ENCODE measurements around the gene RIPOR3. TPM values are rescaled to one million over a fixed set of nuclear protein-coding genes. Genes with fewer than 3 reads are reported as not detected.

The RIPOR3 gene
- polyA plus RNA-seq, 2 of the 4 experiments (the other 2 are of a cell fraction) = 0.03 to 0.06 TPM

- H3K4me3 ChIP-seq = no peak overlapping the region
- 34% methylated on average over 17 of the region's 17 CpGs for WGBS (ENCODE audit: missing lambda C conversion rate)
- peak overlapping the region in 1 of 2 experiments; percentile 43; a peak in 2 of 6 replicates for H3K27ac ChIP-seq
- H3K4me2 ChIP-seq = no peak overlapping the region
- DNase-seq (ENCODE audit: low read depth in 1 of 2, low spot score in 1 of 2) (peak; percentile 65 to 91), ATAC-seq (peak; percentile 82 to 89), FAIRE-seq (no peak)
- ChIA-PET CTCF (interaction anchor here (0.6 to 14.7 kb wide), 43 partner anchors 8 to 509 kb away, joined by 3 to 268 read pairs (median 4); partner anchors contain the start of gene CEBPB), POLR2A (no interaction called here)
- no peaks in the 10 kb centered on the region for H3K4me1 ChIP-seq
- no peak for TF ChIP-seq USF2 (IDR thresholded peaks at IDR 0.05)
- TF ChIP-seq RAD21 (conservative IDR thresholded peaks at IDR 0.05 in 1 of 2, IDR thresholded peaks at IDR 0.05 in 1 of 2) = peak; percentile 91 to 94
- peak; percentile 85 for TF ChIP-seq SMC3 (IDR thresholded peaks at IDR 0.05)
- TF ChIP-seq CTCF (IDR thresholded peaks at IDR 0.05) = peak; percentile 91
- H3K9me3 ChIP-seq = no peaks in the 10 kb centered on the region
Measured at GRCh38 chr20:50580016-50580747, 111.2 kb downstream of the RIPOR3 start.

- WGBS (ENCODE audit: missing lambda C conversion rate) = 84% methylated on average over 10 of the region's 10 CpGs
- TF ChIP-seq E2F6 (IDR thresholded peaks at IDR 0.05; ENCODE audit: borderline replicate concordance, low read depth) (no peak), RNF2 (IDR thresholded peaks at IDR 0.05; ENCODE audit: borderline replicate concordance, low read depth) (no peak), USF2 (IDR thresholded peaks at IDR 0.05) (no peak), ZSCAN20 (CRISPR knock-in tag; IDR thresholded peaks at IDR 0.05) (no peak), NPAS2 (CRISPR knock-in tag; IDR thresholded peaks at IDR 0.05; ENCODE audit: borderline replicate concordance) (no peak), POLR2AphosphoS2 (conservative IDR thresholded peaks at IDR 0.05; ENCODE audit: low read length) (no peak), TFCP2L1 (CRISPR knock-in tag; IDR thresholded peaks at IDR 0.05) (no peak), HDAC2 (IDR thresholded peaks at IDR 0.05) (no peak), EHF (CRISPR knock-in tag; IDR thresholded peaks at IDR 0.05) (no peak), JUNB (IDR thresholded peaks at IDR 0.05) (no peak), CTCF (IDR thresholded peaks at IDR 0.05) (no peak), REST (IDR thresholded peaks at IDR 0.05) (no peak), NR3C1 (IDR thresholded peaks at IDR 0.05) (no peak), JUN (IDR thresholded peaks at IDR 0.05) (no peak), ELK1 (IDR thresholded peaks at IDR 0.05; ENCODE audit: low read depth, low read length) (no peak)
- no peaks in the 10 kb centered on the region for H3K4me1 ChIP-seq
- FAIRE-seq = no peak
- CTCF ChIA-PET = interaction anchor here (0.6 to 14.7 kb wide), 37 partner anchors 9 to 508 kb away, joined by 3 to 268 read pairs (median 4); partner anchors contain the start of gene CEBPB
- H3K27ac ChIP-seq = no peak overlapping the region
- POLR2A ChIA-PET = no interaction called here
- no peak for ATAC-seq
- H3K4me2 ChIP-seq = no peak overlapping the region
- H3K9me3 ChIP-seq = no peaks in the 10 kb centered on the region
- no peak for DNase-seq (ENCODE audit: low read depth in 1 of 2, low spot score in 1 of 2)
- no peak overlapping the region for H3K4me3 ChIP-seq
Measured at GRCh38 chr20:50579511-50579910, 111.8 kb downstream of the RIPOR3 start.
